ENCODE data around the gene SPIN2A.
"Not testable (repeated sequence)": the region's sequence is repeated elsewhere in the genome, so short reads cannot be mapped to it uniquely, and the experiment has no call there.

- not testable (repeated sequence) for TF ChIP-seq POLR2A, CTCF (IDR thresholded peaks at IDR 0.05)
Observed at GRCh38 chrX:57120619-57121161, 16.5 kb downstream of the SPIN2A start.

Data from body of pancreas (tissue), 4 donors.